ENCODE results near the gene WDR33. TPM values are rescaled to one million over a fixed set of nuclear protein-coding genes. Genes with fewer than 3 reads are reported as not detected.

Gene WDR33
- total RNA-seq, 4 donors from 2014 or later, result 42.3 to 53.2 (median 45.8) TPM

GRCh38 chr2:127769587-127769986 is 41.4 kb downstream of the WDR33 start:
- no peak for TF ChIP-seq CTCF (IDR thresholded peaks at IDR 0.05; ENCODE audit: low read depth)

DNA sequence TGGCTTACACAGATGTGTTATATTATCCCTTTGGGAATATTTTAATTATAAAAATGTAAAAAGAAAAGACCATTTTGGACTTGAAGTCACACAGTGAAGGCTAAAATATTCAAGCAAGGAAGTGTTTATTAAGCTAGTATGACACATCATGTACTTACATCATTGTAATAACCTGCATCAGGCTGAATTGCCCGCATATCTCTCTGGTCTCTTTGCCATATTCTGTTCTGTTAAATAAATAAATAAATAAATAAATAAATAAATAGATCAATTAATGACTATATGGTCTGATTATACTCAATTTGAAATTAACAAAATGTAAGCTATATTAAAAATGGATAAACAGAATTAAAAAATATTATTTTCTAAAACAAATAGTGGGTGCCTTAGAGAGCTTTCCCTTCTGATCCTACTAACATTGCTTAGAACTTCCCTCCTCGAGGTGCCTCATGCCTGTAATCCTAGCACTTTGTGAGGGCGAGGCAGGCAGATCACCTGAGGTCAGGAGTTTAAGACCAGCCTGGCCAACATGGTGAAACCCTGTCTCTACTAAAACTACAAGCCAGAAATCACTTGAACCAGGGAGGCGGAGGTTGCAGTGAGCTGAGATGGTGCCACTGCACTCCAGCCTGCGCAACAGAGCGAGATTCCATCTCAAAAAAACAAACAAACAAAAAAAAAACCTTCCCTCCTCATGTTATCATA is 42.0 kb downstream of the WDR33 start:
- no peak for TF ChIP-seq CTCF (IDR thresholded peaks at IDR 0.05; ENCODE audit: low read depth)

DNA sequence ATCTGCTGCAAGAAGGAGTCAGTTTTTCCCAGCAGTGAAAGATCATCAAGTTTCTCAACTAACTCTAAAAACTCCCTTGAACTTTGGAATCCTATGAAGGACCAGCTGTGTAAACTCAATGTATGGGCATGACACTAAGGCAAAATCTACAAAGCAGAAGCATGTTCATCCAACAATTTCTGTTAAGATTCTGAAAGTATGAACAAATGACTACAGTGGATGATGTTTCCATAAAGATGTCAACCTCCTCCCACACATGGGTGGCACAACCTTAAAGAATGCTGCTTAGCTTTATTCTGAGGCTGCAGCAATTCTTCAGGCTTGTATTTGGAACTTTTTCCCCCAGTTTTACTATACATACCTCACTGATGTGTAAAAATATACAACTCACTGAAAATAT is 47.2 kb downstream of the WDR33 start:
- no peak for TF ChIP-seq CTCF (IDR thresholded peaks at IDR 0.05; ENCODE audit: low read depth)

GRCh38 chr2:127762846-127763245 is 48.1 kb downstream of the WDR33 start:
- no peak for TF ChIP-seq CTCF (IDR thresholded peaks at IDR 0.05; ENCODE audit: low read depth)

DNA sequence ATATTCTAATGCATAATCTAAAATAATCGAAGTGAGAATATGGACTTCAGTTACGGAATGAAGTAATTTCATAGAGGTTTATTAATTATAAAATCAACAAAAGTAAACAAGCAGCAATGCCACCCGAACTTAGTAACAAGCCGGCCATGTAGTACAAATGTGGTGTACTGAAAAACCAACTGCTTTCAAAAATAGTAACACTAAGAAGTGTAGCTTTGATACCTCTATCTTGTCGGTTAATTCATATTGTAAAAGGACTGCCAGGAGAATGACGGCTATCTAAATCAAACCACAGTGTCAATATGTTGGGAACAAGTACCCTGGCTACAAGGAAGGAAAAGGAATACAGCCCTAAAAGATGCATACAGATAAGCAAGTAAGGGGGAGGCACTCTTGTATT is 48.5 kb downstream of the WDR33 start:
- no peak for TF ChIP-seq CTCF (IDR thresholded peaks at IDR 0.05; ENCODE audit: low read depth)

- no peak for TF ChIP-seq CTCF (IDR thresholded peaks at IDR 0.05; ENCODE audit: low read depth)
Observed at GRCh38 chr2:127759931-127760330, 51.0 kb downstream of the WDR33 start.

DNA sequence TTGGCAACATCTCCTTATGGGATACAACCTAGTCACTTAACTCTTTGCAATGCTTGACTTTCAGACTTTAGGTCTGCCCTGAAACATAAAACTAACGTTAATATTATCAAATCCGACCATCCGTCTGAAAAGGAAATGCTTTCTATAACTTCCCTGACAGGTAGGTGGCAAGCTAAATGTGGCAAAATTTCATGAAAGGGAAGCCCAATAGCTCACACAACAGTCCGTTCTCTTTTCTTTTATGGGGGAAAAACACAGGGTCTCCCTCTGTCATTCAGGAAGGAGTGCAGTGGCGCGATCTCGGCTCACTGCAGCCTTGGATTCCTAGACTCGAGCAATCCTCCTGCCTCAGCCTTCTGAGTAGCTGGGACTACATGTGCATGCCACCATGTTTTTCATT is 56.8 kb downstream of the WDR33 start:
- no peak for TF ChIP-seq CTCF (IDR thresholded peaks at IDR 0.05; ENCODE audit: low read depth)
